GM12801 (cell line): Measurements from ENCODE around the gene NOTO.

Source experiments
- TF ChIP-seq, protein P1 (sequence below): IDR thresholded peaks from one replicate; pipeline ENCODE4 v1.5.1; 2011; ENCODE audit warnings: control low read depth; ENCODE audit not compliant: insufficient read length; ENCODE audit errors: extremely low read depth

NOTO gene

GRCh38 chr2:73246850-73247249 is 44.5 kb downstream of the NOTO start:
- TF ChIP-seq, protein P1, sequence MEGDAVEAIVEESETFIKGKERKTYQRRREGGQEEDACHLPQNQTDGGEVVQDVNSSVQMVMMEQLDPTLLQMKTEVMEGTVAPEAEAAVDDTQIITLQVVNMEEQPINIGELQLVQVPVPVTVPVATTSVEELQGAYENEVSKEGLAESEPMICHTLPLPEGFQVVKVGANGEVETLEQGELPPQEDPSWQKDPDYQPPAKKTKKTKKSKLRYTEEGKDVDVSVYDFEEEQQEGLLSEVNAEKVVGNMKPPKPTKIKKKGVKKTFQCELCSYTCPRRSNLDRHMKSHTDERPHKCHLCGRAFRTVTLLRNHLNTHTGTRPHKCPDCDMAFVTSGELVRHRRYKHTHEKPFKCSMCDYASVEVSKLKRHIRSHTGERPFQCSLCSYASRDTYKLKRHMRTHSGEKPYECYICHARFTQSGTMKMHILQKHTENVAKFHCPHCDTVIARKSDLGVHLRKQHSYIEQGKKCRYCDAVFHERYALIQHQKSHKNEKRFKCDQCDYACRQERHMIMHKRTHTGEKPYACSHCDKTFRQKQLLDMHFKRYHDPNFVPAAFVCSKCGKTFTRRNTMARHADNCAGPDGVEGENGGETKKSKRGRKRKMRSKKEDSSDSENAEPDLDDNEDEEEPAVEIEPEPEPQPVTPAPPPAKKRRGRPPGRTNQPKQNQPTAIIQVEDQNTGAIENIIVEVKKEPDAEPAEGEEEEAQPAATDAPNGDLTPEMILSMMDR = no peak

DNA sequence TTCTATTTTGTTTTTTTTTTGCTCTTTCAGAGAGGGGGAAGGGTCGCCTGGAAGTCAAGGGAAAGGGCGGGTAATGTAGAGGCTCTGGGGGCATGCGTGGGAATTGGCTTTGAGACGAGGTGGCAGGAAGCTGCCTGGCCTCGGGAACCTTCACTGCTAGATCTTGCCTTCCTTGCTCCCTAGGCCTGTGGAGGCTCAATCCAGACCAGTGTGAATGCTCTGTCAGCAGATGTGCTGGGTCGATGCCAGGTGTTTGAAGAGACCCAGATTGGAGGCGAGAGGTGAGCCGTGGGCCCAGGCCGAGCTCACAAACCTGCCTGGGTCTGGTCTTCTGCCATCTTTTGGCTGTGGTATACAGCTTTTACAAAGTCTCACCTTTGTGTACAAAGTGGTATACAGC is 47.3 kb downstream of the NOTO start:
- TF ChIP-seq, protein P1 = no peak

- TF ChIP-seq, protein P1 = no peak
These were observed 48.8 kb downstream of the NOTO start for GRCh38 chr2:73250872-73251846.

DNA sequence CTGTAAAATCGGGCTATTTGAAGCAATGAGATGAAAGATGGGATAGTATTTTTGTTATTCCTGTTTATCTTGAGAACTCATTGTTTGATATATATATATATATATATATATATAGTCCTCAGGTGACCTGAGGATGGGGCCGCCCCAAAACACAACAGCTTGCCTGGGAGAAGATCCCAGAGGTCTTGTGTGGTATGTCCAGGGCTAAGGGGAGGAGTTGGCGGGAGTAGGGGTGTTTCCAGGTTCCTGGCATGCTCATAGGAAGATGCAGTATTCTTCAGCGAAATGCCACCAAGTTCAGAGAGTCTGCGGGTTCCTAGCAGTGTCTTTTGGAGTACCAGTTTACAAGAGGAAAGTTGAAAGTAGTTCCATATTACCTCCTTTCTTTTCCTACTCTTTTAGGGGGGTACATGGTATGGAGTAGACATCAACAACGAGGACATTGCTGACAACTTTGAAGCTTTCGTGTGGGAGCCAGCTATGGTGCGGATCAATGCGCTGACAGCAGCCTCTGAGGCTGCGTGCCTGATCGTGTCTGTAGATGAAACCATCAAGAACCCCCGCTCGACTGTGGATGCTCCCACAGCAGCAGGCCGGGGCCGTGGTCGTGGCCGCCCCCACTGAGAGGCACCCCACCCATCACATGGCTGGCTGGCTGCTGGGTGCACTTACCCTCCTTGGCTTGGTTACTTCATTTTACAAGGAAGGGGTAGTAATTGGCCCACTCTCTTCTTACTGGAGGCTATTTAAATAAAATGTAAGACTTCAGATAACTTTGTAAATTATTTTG is 50.1 kb downstream of the NOTO start:
- TF ChIP-seq, protein P1 = no peak

DNA sequence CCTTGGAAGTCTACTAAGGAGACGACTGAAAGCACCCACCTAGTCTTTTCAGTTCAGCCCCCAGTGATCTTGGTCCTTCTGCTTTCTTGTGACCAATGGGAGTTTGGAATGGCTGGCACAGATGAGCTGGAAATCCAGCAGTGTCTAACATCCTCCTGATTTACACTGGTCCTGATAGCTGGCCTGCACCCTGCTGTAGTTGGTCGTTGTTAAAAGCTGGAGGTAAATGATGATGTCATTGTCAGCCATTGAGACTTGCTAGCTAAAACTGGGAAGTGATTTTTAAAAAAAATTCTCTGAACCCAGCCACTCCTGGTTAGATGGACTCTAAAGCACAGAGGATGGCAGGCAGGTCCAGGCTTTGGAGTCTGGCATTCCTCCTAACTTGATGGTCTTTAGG is 51.0 kb downstream of the NOTO start:
- TF ChIP-seq, protein P1 = no peak

GRCh38 chr2:73253901-73254300 is 51.5 kb downstream of the NOTO start:
- TF ChIP-seq, protein P1 = no peak

DNA sequence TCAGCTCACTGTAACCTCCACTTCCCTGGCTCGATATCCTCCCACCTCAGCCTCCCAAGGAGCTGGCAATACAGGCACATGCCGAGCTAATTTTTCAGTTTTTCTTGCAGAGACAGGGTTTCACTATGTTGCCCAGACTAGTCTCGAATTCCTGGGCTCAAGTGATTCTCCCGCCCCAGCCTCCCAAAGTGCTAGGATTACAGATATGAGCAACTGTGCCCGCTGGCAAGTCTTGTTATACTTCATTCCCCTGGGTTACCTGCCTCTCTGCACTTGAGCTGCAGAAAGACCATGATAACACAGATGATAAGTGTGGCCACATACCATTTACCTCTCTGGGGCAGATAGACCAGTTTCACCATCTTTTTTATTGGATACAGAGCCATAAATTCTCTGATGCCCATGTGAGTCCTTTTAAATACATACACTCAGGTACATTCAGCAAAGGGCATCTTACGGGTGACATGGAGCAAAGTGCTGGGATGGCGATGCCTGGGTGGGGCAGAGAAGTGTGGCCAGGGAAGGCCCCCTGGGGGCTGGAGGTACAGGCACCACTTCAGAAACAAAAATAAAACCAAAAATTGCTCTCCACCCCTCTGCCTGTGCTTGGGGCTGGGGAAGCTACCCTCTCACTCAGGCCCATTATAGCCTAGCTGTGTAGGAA is 52.1 kb downstream of the NOTO start:
- TF ChIP-seq, protein P1 = no peak
